Effector memory CD4-positive, alpha-beta T cell (primary cell): ENCODE data around the gene ZNF780B.
A peak's percentile ranks its signal among the peaks of the same experiment; 100 is the strongest.

Source experiments
- DNase-seq, 3 donors: peaks; one replicate each; pipeline ENCODE4 v3.0.0-alpha.2; 2020
- H3K27ac ChIP-seq: 2 replicates; pipeline ENCODE4 v1.7.0; 2013; ENCODE audit warnings: mild to moderate bottlenecking, low read length, moderate library complexity; ENCODE audit not compliant: insufficient read depth, poor library complexity, severe bottlenecking
- H3K27me3 ChIP-seq: replicated peaks from 2 replicates; pipeline ENCODE4 v1.7.0; 2013; ENCODE audit warnings: mild to moderate bottlenecking, low read length; ENCODE audit not compliant: insufficient read depth, control insufficient read depth, poor library complexity, severe bottlenecking
- H3K36me3 ChIP-seq: 2 replicates; pipeline ENCODE4 v1.7.0; 2013; ENCODE audit warnings: mild to moderate bottlenecking, low read length, moderate library complexity; ENCODE audit not compliant: control insufficient read depth, insufficient read depth
- H3K4me1 ChIP-seq: 2 replicates; pipeline ENCODE4 v1.7.0; 2013; ENCODE audit warnings: low read length, mild to moderate bottlenecking; ENCODE audit not compliant: control insufficient read depth, insufficient read depth, poor library complexity, severe bottlenecking
- H3K4me3 ChIP-seq: 2 replicates; pipeline ENCODE4 v1.7.0; 2013; ENCODE audit warnings: low read length, low read depth, mild to moderate bottlenecking; ENCODE audit not compliant: insufficient read depth, poor library complexity, severe bottlenecking
- H3K9me3 ChIP-seq: 2 replicates; pipeline ENCODE4 v1.7.0; 2013; ENCODE audit warnings: mild to moderate bottlenecking, low read length, moderate library complexity; ENCODE audit not compliant: control insufficient read depth
- total RNA-seq, 3 donors: gene quantifications; one replicate each; lab custom pipeline; 2026; lab: John Stamatoyannopoulos, UW

The ZNF780B gene
- 13.3 to 19.4 (median 19.0) reads per million in 3 donors for total RNA-seq

DNA sequence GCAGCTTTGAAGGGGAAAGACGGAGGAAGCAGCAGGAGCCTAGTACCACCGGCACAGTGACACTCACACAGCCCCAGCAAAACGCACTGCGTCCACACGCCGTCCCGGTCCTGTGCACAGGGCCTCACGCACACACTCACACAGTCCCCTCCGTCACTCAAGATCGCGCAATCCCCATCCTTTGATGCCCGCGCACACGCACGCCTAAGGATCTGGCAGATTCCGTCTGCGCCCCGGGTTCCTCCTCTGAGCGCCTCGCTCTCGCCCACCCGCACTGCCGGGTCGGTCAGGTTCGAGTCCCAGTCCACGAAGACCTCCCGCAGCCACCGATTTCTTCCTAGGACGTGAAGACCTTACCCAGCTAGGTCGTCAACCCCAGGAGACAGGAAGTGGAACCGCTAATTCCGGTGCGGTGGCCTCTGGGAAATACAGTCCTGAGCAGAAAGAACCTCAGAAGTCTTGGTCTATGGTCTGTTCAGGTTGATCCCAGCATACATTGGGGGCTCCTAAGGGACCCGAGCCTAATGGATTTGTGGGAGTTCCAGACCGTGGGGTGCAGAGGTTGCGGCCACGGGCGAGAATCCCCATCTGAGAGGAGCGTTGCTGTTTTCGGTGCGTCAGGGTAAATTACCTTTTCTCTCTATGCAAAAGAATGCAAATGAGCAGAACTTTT lies at the start of gene ZNF780B:
Gene ZNF780B, minus strand, starts transcription at position 400 of the 673 bp plus-strand sequence. CDS start 5,899 bp downstream, outside the sequence.
- peak; percentile 34 to 50 (median 43) for DNase-seq
- Histone ChIP-seq H3K36me3 (no peaks in the 10 kb centered on the region), H3K4me1 (peaks cover 12% of the 10 kb centered on the region), H3K27me3 (no peaks in the 10 kb centered on the region), H3K9me3 (no peaks in the 10 kb centered on the region), H3K27ac (peak within 1 kb of the TSS; percentile 70), H3K4me3 (peak within 1 kb of the TSS; percentile 78)

DNA sequence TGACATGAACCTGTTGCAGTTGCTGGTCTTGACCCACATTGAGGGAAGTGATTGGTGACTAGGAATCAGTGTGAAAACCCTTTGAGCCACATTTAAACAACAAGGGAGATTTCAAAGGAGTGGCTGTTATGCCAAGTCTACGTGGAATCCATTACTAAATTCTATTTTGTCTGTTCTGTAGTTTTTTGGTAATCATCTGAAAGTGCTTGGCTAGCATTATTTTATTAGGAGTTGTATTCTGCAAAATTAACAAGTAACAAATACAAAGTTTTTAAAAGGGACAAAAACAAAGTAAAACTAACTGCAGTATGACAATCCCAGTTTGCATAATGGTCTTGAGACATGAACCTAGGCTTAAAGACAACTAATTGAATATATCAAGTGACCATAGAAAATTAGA lies 48.7 kb upstream of the ZNF780B start:
- Histone ChIP-seq H3K9me3 (no peaks in the 10 kb centered on the region), H3K27me3 (no peaks in the 10 kb centered on the region), H3K4me3 (no peak overlapping the region), H3K36me3 (no peaks in the 10 kb centered on the region), H3K4me1 (no peaks in the 10 kb centered on the region), H3K27ac (no peak overlapping the region)
- no peak for DNase-seq

GRCh38 chr19:40103600-40103999 lies 47.6 kb upstream of the ZNF780B start:
- H3K9me3 ChIP-seq: no peaks in the 10 kb centered on the region
- no peaks in the 10 kb centered on the region for H3K4me1 ChIP-seq
- H3K36me3 ChIP-seq: no peaks in the 10 kb centered on the region
- no peak for DNase-seq
- no peak overlapping the region for H3K27ac ChIP-seq
- no peak overlapping the region for H3K4me3 ChIP-seq
- no peaks in the 10 kb centered on the region for H3K27me3 ChIP-seq

- H3K27ac ChIP-seq: no peak overlapping the region
- no peak overlapping the region for H3K4me3 ChIP-seq
- no peaks in the 10 kb centered on the region for H3K27me3 ChIP-seq
- no peaks in the 10 kb centered on the region for H3K4me1 ChIP-seq
- no peaks in the 10 kb centered on the region for H3K36me3 ChIP-seq
- H3K9me3 ChIP-seq: no peaks in the 10 kb centered on the region
- DNase-seq: no peak
Observed at GRCh38 chr19:40101813-40102212, 45.8 kb upstream of the ZNF780B start.

GRCh38 chr19:40093416-40093815 lies 37.4 kb upstream of the ZNF780B start:
- peaks cover 4% of the 10 kb centered on the region for H3K4me1 ChIP-seq

DNA sequence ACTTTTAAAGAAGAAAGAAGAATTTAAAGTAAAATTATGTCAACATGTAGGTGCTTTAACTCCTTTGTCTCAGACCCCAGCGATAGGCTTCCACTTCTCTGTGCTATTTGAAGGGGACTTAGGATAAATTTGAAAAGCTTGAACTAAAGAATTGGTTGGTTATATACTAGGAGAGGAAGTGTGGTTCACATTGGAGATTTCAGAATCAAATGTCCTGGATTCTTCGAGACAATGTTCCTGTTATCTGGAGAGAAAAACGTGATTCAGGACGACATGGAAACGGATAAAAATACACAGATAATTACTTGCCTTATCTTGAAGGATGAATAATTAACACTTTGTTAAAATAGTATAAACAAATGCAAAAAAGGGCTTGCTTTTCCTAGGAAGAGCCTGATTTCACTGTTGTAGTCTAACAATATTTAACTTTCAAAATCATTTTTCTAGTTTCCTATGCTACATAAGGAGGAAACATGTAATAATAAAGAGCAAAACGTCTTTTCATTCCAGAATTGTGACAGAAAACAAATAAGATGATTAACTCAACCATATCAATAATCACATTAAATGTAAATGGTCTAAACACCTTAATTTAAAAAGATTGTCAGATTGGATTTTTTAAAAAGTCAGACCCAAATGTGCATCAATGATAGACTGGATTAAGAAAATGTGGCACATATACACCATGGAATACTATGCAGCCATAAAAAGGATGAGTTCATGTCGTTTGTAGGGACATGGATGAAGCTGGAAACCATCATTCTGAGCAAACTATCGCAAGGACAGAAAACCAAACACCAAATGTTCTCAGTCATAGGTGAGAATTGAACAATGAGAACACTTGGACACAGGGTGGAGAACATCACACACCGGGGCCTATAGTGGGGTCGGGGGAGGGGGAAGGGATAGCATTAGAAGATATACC lies 35.4 kb upstream of the ZNF780B start:
- peak overlapping the region; percentile 86 for H3K4me3 ChIP-seq
- peak overlapping the region; percentile 91 for H3K27ac ChIP-seq
- H3K4me1 ChIP-seq: peaks cover 4% of the 10 kb centered on the region
- no peaks in the 10 kb centered on the region for H3K36me3 ChIP-seq
- H3K9me3 ChIP-seq: no peaks in the 10 kb centered on the region
- no peak for DNase-seq
- H3K27me3 ChIP-seq: peaks cover 7% of the 10 kb centered on the region

More at GRCh38 chr19:40093416-40093815, 37.4 kb upstream of the ZNF780B start:
- no peak for DNase-seq
- Histone ChIP-seq H3K27me3 (peaks cover 7% of the 10 kb centered on the region), H3K4me3 (no peak overlapping the region), H3K36me3 (no peaks in the 10 kb centered on the region), H3K9me3 (no peaks in the 10 kb centered on the region), H3K27ac (no peak overlapping the region)

DNA sequence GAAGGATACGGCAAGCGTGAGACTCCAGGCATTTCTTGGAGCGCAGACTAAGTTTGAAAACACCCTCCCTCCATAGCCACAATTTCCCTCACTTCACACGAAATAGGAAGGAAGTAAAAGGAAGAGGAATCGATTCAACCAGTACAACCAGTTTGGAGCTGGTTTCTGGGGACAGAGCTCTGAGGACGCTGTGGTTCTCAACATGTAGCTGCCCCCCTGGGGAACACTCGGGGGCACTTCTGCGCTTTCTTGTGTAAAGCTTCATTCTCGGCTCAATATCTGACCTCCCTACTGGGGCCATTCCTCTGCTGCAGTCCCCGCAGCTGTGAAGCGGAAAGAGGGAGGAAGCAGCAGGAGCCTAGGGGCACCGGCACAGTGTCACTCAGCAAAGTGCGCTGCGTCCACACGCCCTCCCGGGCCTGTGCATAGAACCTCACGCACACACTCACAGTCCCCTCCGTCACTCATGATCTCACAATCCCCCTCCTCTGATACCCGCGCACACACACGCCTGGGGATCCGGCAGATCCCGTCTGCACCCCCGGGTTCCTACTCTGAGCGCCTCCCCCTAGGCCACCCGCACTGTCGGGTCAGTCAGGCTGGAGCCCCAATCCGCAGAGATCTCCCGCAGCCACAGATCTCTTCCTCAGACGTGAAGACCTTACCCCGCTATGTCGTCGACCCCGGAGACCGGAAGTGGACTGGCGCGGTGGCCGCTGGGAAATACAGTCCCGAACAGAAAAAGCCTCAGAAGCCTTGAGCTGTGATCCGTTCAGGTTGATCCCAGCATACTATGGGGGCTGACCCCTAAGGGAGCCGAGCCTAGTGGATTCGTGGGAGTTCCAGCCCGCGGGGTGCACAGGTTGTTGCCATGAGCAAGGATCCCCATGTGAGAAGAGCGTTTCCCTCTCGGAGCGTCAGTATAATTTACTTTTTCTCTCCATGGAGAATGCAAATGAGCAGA lies 34.5 kb upstream of the ZNF780B start, which contains the start of gene ZNF780A:
Gene ZNF780A, minus strand, starts transcription at position 703 of the 964 bp plus-strand sequence. CDS start 6,190 bp downstream, outside the sequence.
- no peaks in the 10 kb centered on the region for H3K36me3 ChIP-seq
- H3K4me1 ChIP-seq: peaks cover 4% of the 10 kb centered on the region
- peak within 1 kb of the TSS; percentile 86 for H3K4me3 ChIP-seq
- peak within 1 kb of the TSS; percentile 91 for H3K27ac ChIP-seq
- DNase-seq: peak; percentile 50 to 60 (median 60)
- no peaks in the 10 kb centered on the region for H3K27me3 ChIP-seq
- no peaks in the 10 kb centered on the region for H3K9me3 ChIP-seq

- DNase-seq: no peak
- H3K27ac ChIP-seq: no peak overlapping the region
- H3K4me1 ChIP-seq: peaks cover 4% of the 10 kb centered on the region
- H3K9me3 ChIP-seq: no peaks in the 10 kb centered on the region
- H3K36me3 ChIP-seq: peaks cover 6% of the 10 kb centered on the region
- no peaks in the 10 kb centered on the region for H3K27me3 ChIP-seq
- H3K4me3 ChIP-seq: no peak overlapping the region
Observed at GRCh38 chr19:40089462-40089861, 33.4 kb upstream of the ZNF780B start.

DNA sequence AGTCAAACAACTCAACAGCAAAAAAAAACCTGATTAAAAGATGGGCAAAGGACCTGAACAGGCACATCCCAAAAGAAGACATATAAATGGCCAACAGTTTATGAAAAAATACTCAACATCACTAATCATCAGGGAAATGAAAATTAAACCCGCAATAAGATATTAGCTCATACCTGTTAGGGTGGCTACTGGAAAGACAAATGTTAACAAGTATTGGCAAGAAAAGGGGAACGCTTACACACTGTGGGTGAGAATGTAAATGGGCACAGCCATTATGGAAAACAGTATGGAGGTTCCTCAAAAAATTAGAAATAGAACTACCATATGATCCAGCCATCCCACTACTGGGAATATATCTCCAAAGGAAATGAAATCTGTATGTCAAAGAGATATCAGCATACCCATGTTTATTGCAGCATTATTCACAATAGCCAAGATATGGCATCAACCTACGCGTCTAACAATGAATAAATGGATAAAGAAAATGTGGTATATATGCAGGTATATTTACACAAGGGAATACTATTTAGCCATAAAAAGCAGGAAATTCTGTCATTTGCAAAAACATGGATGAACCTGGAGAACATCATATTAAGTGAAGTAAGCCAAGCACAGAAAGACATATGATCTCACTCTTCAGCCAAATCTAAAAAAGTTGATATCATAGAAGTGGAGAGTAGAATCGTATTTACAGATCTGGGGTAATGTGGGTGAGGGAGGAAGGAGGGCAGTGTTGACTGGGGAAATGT lies 32.4 kb upstream of the ZNF780B start:
- Histone ChIP-seq H3K36me3 (peaks cover 12% of the 10 kb centered on the region), H3K9me3 (no peaks in the 10 kb centered on the region), H3K4me1 (peaks cover 4% of the 10 kb centered on the region)

More for the DNA sequence above, 32.4 kb upstream of the ZNF780B start:
- Histone ChIP-seq H3K4me3 (no peak overlapping the region), H3K27me3 (no peaks in the 10 kb centered on the region), H3K27ac (no peak overlapping the region)
- DNase-seq: no peak
